H1 (cell line): ENCODE measurements around the gene SCGB1A1. TPM values are rescaled to one million over a fixed set of nuclear protein-coding genes. Genes with fewer than 3 reads are reported as not detected.

ENCODE experiments used
- CTCF ChIA-PET: fragments of 300-600 bp; sonication (Branson Sonifier 250); formaldehyde crosslinking; loops from one replicate; lab custom pipeline; 2021; ENCODE audit not compliant: partially characterized antibody; lab: Charles Lee
- POLR2A ChIA-PET: fragments of 300-600 bp; sonication (Branson Sonifier 250); formaldehyde crosslinking; loops from one replicate; lab custom pipeline; 2021; ENCODE audit warnings: inconsistent platforms; ENCODE audit not compliant: partially characterized antibody; lab: Charles Lee
- DNase-seq, 2 experiments: peaks; one replicate each; pipeline versions ENCODE4 v3.0.0 to v3.0.0-alpha.2; 2010 to 2022; ENCODE audit warnings: low spot score in 2 of 2, low read depth in 1 of 2, mixed read lengths in 1 of 2
- FAIRE-seq: peaks from 2 replicates; lab custom pipeline; 2011; peaks lifted over from hg19 to GRCh38; lab: Jason Lieb, UNC
- H2AFZ ChIP-seq: 2 replicates; pipeline ENCODE4 v1.8.1; 2012; ENCODE audit warnings: low read length, inconsistent platforms
- H2AK5ac ChIP-seq: 2 replicates; pipeline ENCODE4 v1.6.1; 2013; ENCODE audit warnings: low read depth, low read length
- H2BK120ac ChIP-seq: replicated peaks from 2 replicates; pipeline ENCODE3; 2013; ENCODE audit warnings: low read depth, low read length, inconsistent platforms
- H2BK12ac ChIP-seq: 2 replicates; pipeline ENCODE4 v1.6.1; 2013; ENCODE audit warnings: low read depth, low read length
- H2BK15ac ChIP-seq: 2 replicates; pipeline ENCODE4 v1.6.1; 2013; ENCODE audit warnings: low read length
- H2BK20ac ChIP-seq: 2 replicates; pipeline ENCODE4 v1.6.1; 2013; ENCODE audit warnings: low read length
- H2BK5ac ChIP-seq: 2 replicates; pipeline ENCODE4 v1.6.1; 2013; ENCODE audit warnings: low read depth, low read length
- H3K14ac ChIP-seq: 2 replicates; pipeline ENCODE4 v1.6.1; 2013; ENCODE audit warnings: inconsistent platforms; ENCODE audit not compliant: insufficient read length
- H3K18ac ChIP-seq: 2 replicates; pipeline ENCODE4 v1.6.1; 2013; ENCODE audit warnings: low read length; ENCODE audit errors: extremely low read depth
- H3K23ac ChIP-seq: 2 replicates; pipeline ENCODE4 v1.6.1; 2013; ENCODE audit warnings: inconsistent platforms; ENCODE audit not compliant: insufficient read length
- H3K23me2 ChIP-seq: 2 replicates; pipeline ENCODE4 v1.6.1; 2013; ENCODE audit warnings: low read depth, low read length
- H3K27ac ChIP-seq: 2 replicates; pipeline ENCODE4 v1.6.1; 2011; ENCODE audit warnings: low read depth, low read length, inconsistent platforms
- H3K27me3 ChIP-seq, 4 experiments: replicated peaks in 1 of 4; 1 replicate in 1 of 4; 2 replicates in 3 of 4; pipeline versions ENCODE4 v1.6.1 to v1.8.1; 2011 to 2013; ENCODE audit warnings: low read length in 3 of 4, mild to moderate bottlenecking in 3 of 4, inconsistent platforms in 2 of 4, mixed read lengths in 2 of 4, moderate library complexity in 1 of 4; ENCODE audit not compliant: control insufficient read depth in 3 of 4, insufficient read depth in 3 of 4; ENCODE audit errors: extremely low read depth in 1 of 4
- H3K36me3 ChIP-seq, 4 experiments: 2 replicates each; pipeline versions ENCODE4 v1.6.1 to v1.8.1; 2011 to 2013; ENCODE audit warnings: mild to moderate bottlenecking in 4 of 4, low read length in 3 of 4, moderate library complexity in 2 of 4, control low read depth in 1 of 4, inconsistent platforms in 1 of 4; ENCODE audit not compliant: insufficient read depth in 4 of 4, control insufficient read depth in 2 of 4
- H3K4ac ChIP-seq: replicated peaks from 2 replicates; pipeline ENCODE3; 2013; ENCODE audit warnings: low read length, low read depth, mixed read lengths, inconsistent platforms; ENCODE audit not compliant: insufficient read length
- H3K4me1 ChIP-seq, 4 experiments: replicated peaks in 1 of 4; 1 replicate in 1 of 4; 2 replicates in 3 of 4; pipeline versions ENCODE4 v1.6.1 to v1.8.1; 2011 to 2013; ENCODE audit warnings: low read length in 3 of 4, inconsistent platforms in 2 of 4, mixed read lengths in 1 of 4; ENCODE audit not compliant: insufficient read depth in 4 of 4, control insufficient read depth in 3 of 4
- H3K4me2 ChIP-seq, 2 experiments: 2 replicates each; pipeline versions ENCODE4 v1.6.1 to v1.8.1; 2011 to 2013; ENCODE audit warnings: low read depth in 2 of 2, low read length in 2 of 2, control low read depth in 1 of 2, inconsistent platforms in 1 of 2, mild to moderate bottlenecking in 1 of 2; ENCODE audit not compliant: insufficient read depth in 1 of 2
- H3K4me3 ChIP-seq, 4 experiments: fragments of 200-600, 300-600 bp in 1 of 4; sonication (generic), shearing (Covaris generic), sonication (Bioruptor Twin) in 1 of 4; 2 replicates each; pipeline versions ENCODE4 v1.5.1 to v1.8.1; 2011 to 2016; ENCODE audit warnings: low read length in 4 of 4, low read depth in 3 of 4, control low read depth in 2 of 4, inconsistent platforms in 2 of 4, mild to moderate bottlenecking in 2 of 4, mixed read lengths in 1 of 4, moderate library complexity in 1 of 4; ENCODE audit not compliant: insufficient read depth in 2 of 4; ENCODE audit errors: extremely low read depth in 1 of 4
- H3K56ac ChIP-seq: replicated peaks from 2 replicates; pipeline ENCODE3; 2013; ENCODE audit warnings: low read depth, mild to moderate bottlenecking, mixed read lengths, low read length, inconsistent platforms; ENCODE audit not compliant: insufficient read length
- H3K79me1 ChIP-seq: 2 replicates; pipeline ENCODE4 v1.6.1; 2013; ENCODE audit warnings: low read depth, low read length, control low read depth
- H3K79me2 ChIP-seq, 2 experiments: 2 replicates each; pipeline versions ENCODE4 v1.6.1 to v1.8.1; 2012 to 2013; ENCODE audit warnings: low read length in 2 of 2, mild to moderate bottlenecking in 2 of 2, inconsistent platforms in 1 of 2; ENCODE audit not compliant: insufficient read depth in 2 of 2, control insufficient read depth in 1 of 2
- H3K9ac ChIP-seq, 4 experiments: replicated peaks in 1 of 4; 1 replicate in 1 of 4; 2 replicates in 3 of 4; pipeline versions ENCODE4 v1.6.1 to v1.8.1; 2011 to 2013; ENCODE audit warnings: low read depth in 3 of 4, low read length in 3 of 4, control low read depth in 2 of 4, mild to moderate bottlenecking in 2 of 4, moderate library complexity in 2 of 4, inconsistent platforms in 1 of 4; ENCODE audit errors: extremely low read depth in 1 of 4
- H3K9me3 ChIP-seq, 2 experiments: 2 replicates each; pipeline versions ENCODE4 v1.6.1 to v1.8.1; 2012 to 2013; ENCODE audit warnings: mild to moderate bottlenecking in 2 of 2, moderate library complexity in 2 of 2, control low read depth in 1 of 2, inconsistent platforms in 1 of 2, low read depth in 1 of 2, low read length in 1 of 2, mixed read lengths in 1 of 2; ENCODE audit not compliant: insufficient read depth in 2 of 2
- H4K20me1 ChIP-seq, 2 experiments: replicated peaks in 1 of 2; 2 replicates each; pipeline versions ENCODE3 to v1.8.1; 2011 to 2013; ENCODE audit warnings: inconsistent platforms in 2 of 2, low read length in 2 of 2, mild to moderate bottlenecking in 1 of 2; ENCODE audit not compliant: insufficient read depth in 2 of 2, control insufficient read depth in 1 of 2
- H4K5ac ChIP-seq: 2 replicates; pipeline ENCODE4 v1.6.1; 2013; ENCODE audit warnings: low read length, low read depth, mixed read lengths, inconsistent platforms; ENCODE audit not compliant: insufficient read length
- H4K8ac ChIP-seq: 2 replicates; pipeline ENCODE4 v1.8.0; 2013; ENCODE audit warnings: mild to moderate bottlenecking, moderate library complexity, low read length, inconsistent platforms; ENCODE audit not compliant: insufficient read depth; ENCODE audit errors: extremely low read depth
- H4K91ac ChIP-seq: replicated peaks from 2 replicates; pipeline ENCODE3; 2013; ENCODE audit warnings: low read length, mixed read lengths, inconsistent platforms; ENCODE audit not compliant: insufficient read length
- CTBP2 ChIP-seq: IDR thresholded peaks from 2 replicates; pipeline ENCODE4 v1.7.0; 2011; ENCODE audit warnings: borderline replicate concordance, mild to moderate bottlenecking, moderate library complexity, mixed read lengths, low read length; ENCODE audit not compliant: insufficient read depth, insufficient read length
- KDM4A ChIP-seq: IDR thresholded peaks from one replicate; pipeline ENCODE4 v1.7.1; 2012; ENCODE audit warnings: low read depth, mild to moderate bottlenecking, moderate library complexity, low read length, inconsistent platforms; ENCODE audit not compliant: severe bottlenecking
- POLR2AphosphoS5 ChIP-seq: IDR thresholded peaks from 2 replicates; pipeline ENCODE4 v1.6.1; 2011; ENCODE audit warnings: low read depth, low read length
- SP2 ChIP-seq: IDR thresholded peaks from 2 replicates; pipeline ENCODE4 v1.6.1; 2012; ENCODE audit warnings: mild to moderate bottlenecking, low read length, inconsistent platforms
- TAF7 ChIP-seq: optimal IDR thresholded peaks from 2 replicates; pipeline ENCODE3; 2011; ENCODE audit warnings: low read depth, mild to moderate bottlenecking, inconsistent platforms, low read length, moderate library complexity, borderline replicate concordance
- WGBS, 2 experiments: shearing (Covaris generic) in 1 of 2; methylation state at CpG; one replicate each; pipeline versions ENCODE4 v1.1.6 to v1.1.7; 2013 to 2015; ENCODE audit warnings: low lambda C conversion rate in 2 of 2, mixed read lengths in 2 of 2, inconsistent platforms in 1 of 2, low coverage in 1 of 2, missing lambda C conversion rate in 1 of 2; ENCODE audit not compliant: insufficient replicate concordance in 2 of 2, insufficient coverage in 1 of 2, insufficient read length in 1 of 2; ENCODE audit errors: extremely low coverage in 1 of 2, missing lambda C conversion rate in 1 of 2; 5-methylcytosine and 5-hydroxymethylcytosine counted together
- polyA plus RNA-seq, 7 experiments: library from polyadenylated mRNA; depleted of rRNA in 3 of 7; stranded (reverse) in 5 of 7; unstranded in 2 of 7; fragments of >200 nt in 5 of 7; fragments of 200-250 nt in 2 of 7; gene quantifications; 1 replicate in 5 of 7; 2 replicates in 1 of 7; 4 replicates in 1 of 7; pipeline versions ENCODE4 v1.2.1 to v1.2.3, GENCODE V29; 2011 to 2013; ENCODE audit warnings: missing spikeins in 2 of 7, mixed read lengths in 2 of 7
- total RNA-seq: library from RNA; stranded (reverse); fragmentation: NEBNext Ultra II Directional; extraction: Animal tissue kit (Norgen Biotek cat#: 25700); gene quantifications from 2 replicates; pipeline ENCODE4 v1.2.1, GENCODE V29; 2021

Gene SCGB1A1
- total and polyA plus RNA-seq, 2 of the 8 experiments (the other 6 are each of a cell fraction or from before 2014, with no cell fraction given) = not detected

DNA sequence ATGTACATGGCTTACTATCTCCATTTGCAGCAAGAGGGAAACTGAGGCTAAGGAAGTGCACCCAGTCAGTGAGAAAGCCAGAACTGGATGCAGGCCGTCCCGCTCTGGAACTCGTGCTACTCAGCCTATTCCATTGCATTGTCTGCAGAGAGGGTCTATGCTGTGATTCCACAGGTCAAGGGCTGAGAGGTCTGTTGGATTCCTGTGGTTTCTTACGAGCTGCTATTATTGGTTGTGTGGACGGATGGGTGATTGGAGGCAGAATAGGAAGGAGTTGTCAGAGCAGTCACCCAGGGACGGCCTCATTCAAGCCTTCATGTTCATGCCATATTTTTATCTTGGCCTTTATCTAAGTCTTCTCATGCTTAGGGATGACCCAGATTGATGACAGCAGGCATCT is 33.4 kb downstream of the SCGB1A1 start:
- 95% methylated on average over 6 of the region's 6 CpGs; no CpG with 5 or more reads in 1 of the 2 experiments for WGBS, 2 experiments
- Histone ChIP-seq H3K9me3 (peaks cover 0 to 4% of the 10 kb centered on the region in 2 experiments; a peak in 2 of 4 replicates), H4K8ac (no peak overlapping the region), H3K4ac (no peak overlapping the region), H3K18ac (no peak overlapping the region), H3K79me2 (no peaks in the 10 kb centered on the region), H2AK5ac (no peak overlapping the region), H3K23ac (no peak overlapping the region), H3K14ac (no peak overlapping the region), H3K23me2 (no peaks in the 10 kb centered on the region), H2BK120ac (no peak overlapping the region), H2AFZ (no peak overlapping the region), H2BK12ac (no peak overlapping the region), H3K36me3 (no peaks in the 10 kb centered on the region), H3K27ac (no peak overlapping the region), H3K4me2 (no peak overlapping the region), H3K4me1 (no peaks in the 10 kb centered on the region; a peak in 2 of 7 replicates), H4K5ac (no peak overlapping the region), H3K27me3 (no peaks in the 10 kb centered on the region), H3K79me1 (no peaks in the 10 kb centered on the region), H3K9ac (no peak overlapping the region), H4K91ac (no peak overlapping the region), H3K4me3 (no peak overlapping the region), H2BK15ac (no peak overlapping the region), H3K56ac (no peak overlapping the region), H2BK20ac (no peak overlapping the region), H4K20me1 (no peaks in the 10 kb centered on the region), H2BK5ac (no peak overlapping the region)
- TF ChIP-seq KDM4A (no peak), SP2 (no peak), TAF7 (no peak), CTBP2 (no peak), POLR2AphosphoS5 (no peak)
- ChIA-PET CTCF (interaction anchor here (1.5 to 3.8 kb wide), 3 partner anchors 8 to 108 kb away, joined by 4 to 16 read pairs (median 4); no protein-coding TSS in a partner anchor), POLR2A (interaction anchor here (1.1 kb wide), 1 partner anchor 12 kb away, joined by 3 read pairs; no protein-coding TSS in a partner anchor)
- DNase-seq (no peak), FAIRE-seq (no peak)
